Duodenal mucosa (tissue), 2 donors: Measurements from ENCODE around the gene OSTF1.
A peak's percentile ranks its signal among the peaks of the same experiment; 100 is the strongest.

ENCODE experiments used
- H3K27ac ChIP-seq: one replicate; pipeline ENCODE4 v1.7.0; 2013; ENCODE audit warnings: low read depth, low read length
- H3K27me3 ChIP-seq, 2 donors: one replicate each; pipeline ENCODE4 v1.7.0; 2013; ENCODE audit warnings: low read length in 2 of 2, control low read depth in 1 of 2; ENCODE audit not compliant: insufficient read depth in 2 of 2, control insufficient read depth in 1 of 2
- H3K36me3 ChIP-seq, 2 donors: one replicate each; pipeline ENCODE4 v1.7.0; 2013; ENCODE audit warnings: low read length in 2 of 2, control low read depth in 1 of 2; ENCODE audit not compliant: insufficient read depth in 2 of 2, control insufficient read depth in 1 of 2
- H3K4me1 ChIP-seq, 2 donors: one replicate each; pipeline ENCODE4 v1.7.0; 2013; ENCODE audit warnings: low read length in 2 of 2, control low read depth in 1 of 2; ENCODE audit not compliant: insufficient read depth in 2 of 2, control insufficient read depth in 1 of 2
- H3K4me3 ChIP-seq, 2 donors: one replicate each; pipeline ENCODE4 v1.7.0; 2013; ENCODE audit warnings: low read length in 2 of 2, low read depth in 1 of 2
- H3K9ac ChIP-seq, 2 donors: one replicate each; pipeline ENCODE4 v1.7.0; 2013; ENCODE audit warnings: low read length in 2 of 2, low read depth in 1 of 2
- H3K9me3 ChIP-seq, 2 donors: one replicate each; pipeline ENCODE4 v1.7.0; 2013; ENCODE audit warnings: low read length in 2 of 2, control low read depth in 1 of 2; ENCODE audit not compliant: control insufficient read depth in 1 of 2

Gene OSTF1

DNA sequence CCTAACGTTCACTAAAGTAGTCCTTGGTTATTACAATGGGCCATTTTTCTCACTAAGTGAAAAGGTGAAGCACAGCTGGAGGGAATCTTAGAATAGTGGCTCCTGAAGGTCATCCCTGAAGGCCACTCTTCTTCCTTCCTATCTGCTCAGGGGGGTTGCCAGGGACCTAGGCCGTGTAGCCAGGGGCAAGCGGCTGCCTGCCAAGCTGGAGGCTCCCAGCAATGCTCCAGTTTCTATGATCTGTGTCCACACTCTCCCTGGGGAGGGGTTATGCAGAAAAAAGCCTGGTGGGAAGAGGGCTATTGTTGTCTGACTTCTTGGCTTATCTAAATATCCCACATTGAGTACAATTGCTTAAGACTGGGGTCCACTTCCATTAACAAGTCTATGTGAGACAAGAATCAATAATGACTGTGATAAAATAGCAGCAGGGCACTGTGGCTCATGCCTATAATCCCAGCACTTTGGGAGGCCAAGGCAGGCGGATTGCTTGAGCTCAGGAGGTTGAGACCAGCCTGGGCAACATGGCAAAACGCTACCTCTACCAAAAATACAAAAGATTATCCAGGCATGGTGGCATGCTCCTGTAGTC is 4.1 kb upstream of the OSTF1 start:
- no peak overlapping the region for H3K4me3 ChIP-seq
- H3K4me1 ChIP-seq: peaks cover 31 to 33% of the 10 kb centered on the region in 2 donors
- H3K27me3 ChIP-seq: no peaks in the 10 kb centered on the region
- H3K9me3 ChIP-seq: no peaks in the 10 kb centered on the region
- no peak overlapping the region for H3K27ac ChIP-seq
- H3K36me3 ChIP-seq: peaks cover 0 to 23% of the 10 kb centered on the region in 2 donors
- H3K9ac ChIP-seq: no peak overlapping the region

DNA sequence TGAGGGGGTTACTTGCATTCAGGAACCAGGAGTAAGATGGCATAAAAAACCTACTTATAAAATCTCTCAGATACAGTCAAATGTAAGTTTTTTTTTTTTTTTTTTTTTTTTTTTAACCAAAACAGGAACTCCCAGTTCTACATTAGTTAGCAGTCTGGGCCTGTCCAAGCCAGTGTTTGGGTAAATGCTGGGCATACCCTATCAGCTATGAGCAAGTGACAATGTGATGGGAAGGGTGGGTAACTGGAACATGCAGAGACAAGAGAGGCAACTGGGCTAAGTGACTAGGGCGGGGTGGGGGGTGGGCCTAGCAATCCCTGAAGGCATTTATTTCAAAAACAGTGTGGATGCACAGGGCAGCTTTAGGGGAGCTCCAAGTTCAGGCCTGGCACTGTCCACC is 2.7 kb upstream of the OSTF1 start:
- no peaks in the 10 kb centered on the region for H3K9me3 ChIP-seq
- peak overlapping the region in 1 of 2 donors; percentile 93 for H3K4me3 ChIP-seq
- no peak overlapping the region for H3K27ac ChIP-seq
- peaks cover 0 to 20% of the 10 kb centered on the region in 2 donors for H3K36me3 ChIP-seq
- no peaks in the 10 kb centered on the region for H3K27me3 ChIP-seq
- H3K9ac ChIP-seq: no peak overlapping the region
- H3K4me1 ChIP-seq: peaks cover 40 to 42% of the 10 kb centered on the region in 2 donors

DNA sequence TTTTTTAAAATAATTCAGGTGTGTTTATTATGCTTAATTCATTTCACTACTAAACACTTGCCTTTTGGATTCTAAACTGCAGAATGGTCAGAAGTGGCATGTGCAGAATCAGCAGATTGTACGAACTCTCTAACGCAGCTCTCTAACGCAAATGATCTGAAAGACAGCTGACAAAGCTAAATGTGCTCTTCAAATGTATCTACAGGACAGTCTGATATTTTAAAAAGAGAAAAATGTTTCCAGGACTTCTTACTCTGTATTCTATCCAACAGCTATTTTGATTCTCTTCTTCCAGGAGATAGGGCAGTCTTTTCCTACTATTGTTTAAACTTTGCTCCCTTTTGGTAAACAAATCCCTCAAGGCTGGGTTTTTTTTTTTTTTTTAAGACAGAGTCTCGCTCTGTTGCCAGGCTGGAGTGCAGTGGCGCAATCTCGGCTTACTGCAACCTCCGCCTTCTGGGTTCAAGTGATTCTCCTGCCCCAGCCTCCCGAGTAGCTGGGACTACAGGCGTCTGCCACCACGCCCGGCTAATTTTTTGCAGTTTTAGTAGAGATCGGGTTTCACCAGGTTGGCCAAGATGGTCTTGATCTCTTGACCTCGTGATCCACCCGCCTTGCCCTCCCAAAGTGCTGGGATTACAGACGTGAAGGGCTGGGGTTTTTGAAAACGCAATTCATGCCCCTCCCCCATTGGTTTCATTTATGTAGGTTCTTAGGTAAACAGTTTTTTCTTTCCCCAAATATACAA is 1.6 kb upstream of the OSTF1 start:
- no peaks in the 10 kb centered on the region for H3K27me3 ChIP-seq
- H3K4me1 ChIP-seq: peaks cover 42 to 50% of the 10 kb centered on the region in 2 donors
- H3K9me3 ChIP-seq: no peaks in the 10 kb centered on the region
- peak overlapping the region; percentile 95 to 98 for H3K9ac ChIP-seq
- H3K36me3 ChIP-seq: peaks cover 0 to 10% of the 10 kb centered on the region in 2 donors
- H3K4me3 ChIP-seq: peak overlapping the region; percentile 83 to 93
- H3K27ac ChIP-seq: peak overlapping the region; percentile 76

DNA sequence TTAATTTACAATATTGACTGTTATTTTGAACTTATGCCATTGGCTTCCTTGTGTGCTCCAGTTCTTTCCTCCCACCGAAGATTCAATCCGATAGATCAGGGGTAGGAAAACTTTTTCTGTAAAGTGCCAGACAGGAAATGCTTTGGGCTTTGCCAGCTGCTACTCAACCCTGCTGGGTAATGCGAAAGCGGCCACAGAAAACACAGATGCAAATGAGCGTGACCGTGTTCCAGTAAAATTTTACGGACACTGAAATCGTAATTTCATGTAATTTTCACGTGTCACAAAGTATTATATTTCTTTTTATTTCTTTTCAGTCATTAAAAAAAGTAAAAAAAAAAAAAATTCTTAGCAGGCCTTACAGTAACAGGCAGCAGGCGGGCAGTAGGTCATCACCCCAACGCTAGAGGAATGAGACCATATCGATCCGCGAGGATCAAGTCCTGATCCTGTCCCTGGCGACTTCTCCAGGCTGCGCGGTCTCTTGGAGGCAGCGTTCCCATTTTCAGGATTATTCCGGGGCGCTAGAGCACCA is 958 bp upstream of the OSTF1 start:
- Histone ChIP-seq H3K9ac (peak overlapping the region; percentile 95 to 98), H3K36me3 (peaks cover 0 to 4% of the 10 kb centered on the region in 2 donors), H3K27ac (peak overlapping the region; percentile 99), H3K4me3 (peak overlapping the region; percentile 83 to 93), H3K9me3 (no peaks in the 10 kb centered on the region), H3K27me3 (no peaks in the 10 kb centered on the region), H3K4me1 (peaks cover 42 to 53% of the 10 kb centered on the region in 2 donors)

DNA sequence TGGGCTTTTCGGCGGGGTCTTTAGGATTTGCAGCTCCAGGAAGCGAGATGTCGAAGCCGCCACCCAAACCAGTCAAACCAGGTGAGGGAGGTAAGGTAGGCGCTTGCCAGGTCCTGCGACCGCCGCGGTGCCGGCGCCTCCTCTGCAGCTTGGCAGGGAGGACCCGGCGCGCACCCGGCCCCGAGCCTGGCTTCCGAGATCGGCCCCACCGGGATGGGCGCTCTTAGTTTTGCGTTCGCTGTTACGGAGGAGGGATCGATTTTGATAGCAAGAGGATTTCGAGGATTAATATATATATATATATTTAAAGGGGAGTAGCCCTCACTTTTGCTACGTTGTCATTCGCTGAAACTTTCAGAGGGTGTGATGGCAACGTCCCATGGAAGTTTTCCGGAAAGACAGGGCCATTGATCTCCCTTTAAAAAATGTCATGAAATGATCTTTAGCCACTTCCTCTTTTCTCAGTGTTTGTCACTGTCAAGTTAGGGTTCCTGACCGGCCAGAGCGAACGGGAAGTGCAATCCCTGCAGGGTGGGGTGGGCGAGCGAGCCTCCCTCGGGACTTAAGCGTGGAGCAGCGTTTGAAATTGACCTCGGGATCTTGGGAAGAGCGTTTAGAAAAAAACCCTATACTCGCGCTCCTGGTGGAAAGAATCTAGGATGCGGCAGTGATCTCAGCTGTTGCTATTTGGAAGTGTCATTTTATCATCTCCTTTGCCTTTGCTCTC is 495 bp downstream of the OSTF1 start:
- Histone ChIP-seq H3K9me3 (no peaks in the 10 kb centered on the region), H3K27ac (peak overlapping the region; percentile 94), H3K27me3 (no peaks in the 10 kb centered on the region), H3K36me3 (no peaks in the 10 kb centered on the region), H3K4me3 (peak overlapping the region; percentile 86 to 96), H3K9ac (peak overlapping the region; percentile 65 to 87), H3K4me1 (peaks cover 34 to 49% of the 10 kb centered on the region in 2 donors)

DNA sequence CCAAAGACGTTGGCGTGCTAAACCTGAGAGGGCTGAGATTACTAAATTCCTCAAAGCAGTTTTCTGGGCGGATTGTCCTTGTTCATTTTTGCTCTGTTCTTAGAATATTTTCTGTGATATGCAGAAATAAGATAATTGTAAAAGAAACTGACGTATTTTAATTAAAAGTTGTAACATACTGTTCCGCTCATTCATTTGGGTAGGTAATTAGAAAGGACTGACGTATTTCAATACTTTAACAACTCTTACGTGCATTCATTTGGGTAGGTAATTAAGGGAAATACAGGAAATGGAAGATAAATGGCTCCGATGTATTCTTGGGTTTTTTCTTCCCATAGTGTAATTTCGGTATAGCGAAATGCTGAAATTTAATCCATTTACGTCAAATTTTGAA is 1.1 kb downstream of the OSTF1 start:
- H3K27me3 ChIP-seq: no peaks in the 10 kb centered on the region
- H3K4me3 ChIP-seq: peak overlapping the region; percentile 86 to 96
- H3K9ac ChIP-seq: peak overlapping the region; percentile 65 to 87
- H3K4me1 ChIP-seq: peaks cover 36 to 50% of the 10 kb centered on the region in 2 donors
- peak overlapping the region; percentile 94 for H3K27ac ChIP-seq
- H3K9me3 ChIP-seq: no peaks in the 10 kb centered on the region
- no peaks in the 10 kb centered on the region for H3K36me3 ChIP-seq

DNA sequence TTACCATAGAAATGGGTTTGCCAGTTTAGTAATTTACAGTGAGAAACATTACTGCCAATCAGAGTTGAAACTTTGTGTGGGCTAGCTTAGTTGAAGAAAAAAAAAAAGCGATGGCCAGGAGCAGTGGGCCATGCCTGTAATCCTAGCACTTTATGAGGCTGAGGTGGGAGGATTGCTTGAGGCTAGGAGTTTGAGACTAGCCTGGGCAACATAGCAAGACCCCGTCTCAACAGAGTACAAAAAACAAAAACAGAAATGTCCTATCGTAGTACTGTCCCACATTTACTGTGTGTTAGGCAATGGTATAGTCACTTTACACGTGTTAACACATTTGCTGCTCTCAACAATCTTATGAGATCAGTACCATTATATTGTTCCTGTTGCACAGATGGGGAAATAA is 2.3 kb downstream of the OSTF1 start:
- Histone ChIP-seq H3K27me3 (no peaks in the 10 kb centered on the region), H3K27ac (no peak overlapping the region), H3K9me3 (no peaks in the 10 kb centered on the region), H3K4me1 (peaks cover 39 to 54% of the 10 kb centered on the region in 2 donors), H3K9ac (no peak overlapping the region), H3K36me3 (no peaks in the 10 kb centered on the region), H3K4me3 (peak overlapping the region in 1 of 2 donors; percentile 3)

DNA sequence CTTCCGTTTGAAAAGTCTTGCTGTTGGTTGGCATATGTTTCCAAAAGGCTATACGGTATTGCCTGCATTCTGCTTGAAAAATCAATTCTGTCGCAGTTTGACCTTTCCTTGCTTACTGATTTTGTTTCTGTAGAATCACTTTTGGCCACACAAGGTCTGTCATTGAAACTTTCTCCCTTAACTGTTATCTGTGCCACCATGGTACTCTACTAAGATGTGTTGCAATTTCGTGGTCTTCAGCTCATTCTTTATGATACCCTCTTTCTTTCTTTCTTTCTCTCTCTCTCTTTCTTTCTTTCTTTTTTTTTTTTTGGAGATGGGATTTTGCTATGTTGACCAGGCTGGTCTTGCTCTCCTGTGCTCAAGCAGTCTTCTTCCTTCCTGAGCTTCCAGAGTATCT is 4.5 kb downstream of the OSTF1 start:
- H3K4me3 ChIP-seq: no peak overlapping the region
- no peaks in the 10 kb centered on the region for H3K36me3 ChIP-seq
- no peaks in the 10 kb centered on the region for H3K9me3 ChIP-seq
- H3K27ac ChIP-seq: no peak overlapping the region
- H3K27me3 ChIP-seq: no peaks in the 10 kb centered on the region
- peaks cover 26 to 43% of the 10 kb centered on the region in 2 donors for H3K4me1 ChIP-seq
- H3K9ac ChIP-seq: no peak overlapping the region

DNA sequence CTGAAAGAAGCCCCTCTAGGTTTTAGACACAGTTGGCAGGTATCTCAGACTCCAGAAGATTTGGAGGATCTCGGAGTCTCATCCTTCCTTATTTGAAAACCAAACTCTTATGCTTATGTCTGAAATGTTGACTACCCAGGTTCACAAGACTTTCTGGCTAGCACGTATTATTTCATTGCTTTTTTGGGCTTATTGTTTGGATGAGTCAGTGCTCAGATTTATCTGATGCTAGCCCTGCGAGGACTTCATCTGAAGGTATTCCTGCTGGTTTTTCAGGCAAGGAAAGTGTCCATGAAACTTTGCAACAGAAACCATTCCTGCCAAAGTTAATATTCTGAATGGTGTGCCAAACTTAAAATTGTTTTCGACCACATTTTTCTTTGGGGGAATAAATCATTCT is 8.5 kb downstream of the OSTF1 start:
- Histone ChIP-seq H3K4me1 (peaks cover 21 to 23% of the 10 kb centered on the region in 2 donors), H3K27me3 (no peaks in the 10 kb centered on the region), H3K27ac (no peak overlapping the region), H3K36me3 (peaks cover 0 to 2% of the 10 kb centered on the region in 2 donors), H3K4me3 (no peak overlapping the region), H3K9ac (no peak overlapping the region), H3K9me3 (no peaks in the 10 kb centered on the region)
